ENCODE results near the gene DPF3.

DPF3 gene

GRCh38 chr14:72845683-72846082 is 48.2 kb downstream of the DPF3 start:
- no CpG with 5 or more reads among the region's 4 CpGs for WGBS (ENCODE audit: insufficient coverage, insufficient read length)

GRCh38 chr14:72845196-72845595 is 48.7 kb downstream of the DPF3 start:
- no peak for DNase-seq (ENCODE audit: low read depth, low spot score)

More at GRCh38 chr14:72845683-72846082, 48.2 kb downstream of the DPF3 start:
- peaks cover 1% of the 10 kb centered on the region; the same call in 1 of the 2 replicates for H3K4me1 ChIP-seq (ENCODE audit: control insufficient read depth, insufficient read depth, low read length)
- H3K9me3 ChIP-seq (ENCODE audit: control insufficient read depth, insufficient read depth, low read length), result no peaks in the 10 kb centered on the region
- H3K27ac ChIP-seq (ENCODE audit: low read length), result no peak overlapping the region
- no peaks in the 10 kb centered on the region for H3K36me3 ChIP-seq (ENCODE audit: control insufficient read depth, insufficient read depth, low read length)
- H3K27me3 ChIP-seq (ENCODE audit: control insufficient read depth, insufficient read depth, low read length), result no peaks in the 10 kb centered on the region
- no peak overlapping the region for H3K4me3 ChIP-seq (ENCODE audit: low read length)
- DNase-seq (ENCODE audit: low read depth, low spot score), result no peak

GRCh38 chr14:72844524-72844923 is 49.4 kb downstream of the DPF3 start:
- 100% methylated on average over 1 of the region's 3 CpGs for WGBS (ENCODE audit: insufficient coverage, insufficient read length)
- Histone ChIP-seq H3K27ac (ENCODE audit: low read length) (no peak overlapping the region), H3K9me3 (ENCODE audit: control insufficient read depth, insufficient read depth, low read length) (no peaks in the 10 kb centered on the region), H3K4me1 (ENCODE audit: control insufficient read depth, insufficient read depth, low read length) (no peaks in the 10 kb centered on the region), H3K4me3 (ENCODE audit: low read length) (no peak overlapping the region), H3K27me3 (ENCODE audit: control insufficient read depth, insufficient read depth, low read length) (no peaks in the 10 kb centered on the region), H3K36me3 (ENCODE audit: control insufficient read depth, insufficient read depth, low read length) (no peaks in the 10 kb centered on the region)
- DNase-seq (ENCODE audit: low read depth, low spot score), result no peak

More at GRCh38 chr14:72845196-72845595, 48.7 kb downstream of the DPF3 start:
- no peak overlapping the region for H3K4me3 ChIP-seq (ENCODE audit: low read length)
- no peaks in the 10 kb centered on the region for H3K9me3 ChIP-seq (ENCODE audit: control insufficient read depth, insufficient read depth, low read length)
- no peaks in the 10 kb centered on the region for H3K36me3 ChIP-seq (ENCODE audit: control insufficient read depth, insufficient read depth, low read length)
- no peaks in the 10 kb centered on the region for H3K27me3 ChIP-seq (ENCODE audit: control insufficient read depth, insufficient read depth, low read length)
- no CpG with 5 or more reads among the region's 4 CpGs for WGBS (ENCODE audit: insufficient coverage, insufficient read length)
- H3K27ac ChIP-seq (ENCODE audit: low read length), result no peak overlapping the region
- no peaks in the 10 kb centered on the region for H3K4me1 ChIP-seq (ENCODE audit: control insufficient read depth, insufficient read depth, low read length)

GRCh38 chr14:72839753-72840607 is 53.9 kb downstream of the DPF3 start:
- no peaks in the 10 kb centered on the region for H3K36me3 ChIP-seq (ENCODE audit: control insufficient read depth, insufficient read depth, low read length)
- no peak overlapping the region for H3K27ac ChIP-seq (ENCODE audit: low read length)
- no peaks in the 10 kb centered on the region for H3K27me3 ChIP-seq (ENCODE audit: control insufficient read depth, insufficient read depth, low read length)
- DNase-seq (ENCODE audit: low read depth, low spot score), result no peak
- no peak overlapping the region for H3K4me3 ChIP-seq (ENCODE audit: low read length)
- H3K4me1 ChIP-seq (ENCODE audit: control insufficient read depth, insufficient read depth, low read length), result no peaks in the 10 kb centered on the region
- H3K9me3 ChIP-seq (ENCODE audit: control insufficient read depth, insufficient read depth, low read length), result no peaks in the 10 kb centered on the region
- WGBS (ENCODE audit: insufficient coverage, insufficient read length), result no CpG with 5 or more reads among the region's 12 CpGs

- Histone ChIP-seq H3K9me3 (ENCODE audit: control insufficient read depth, insufficient read depth, low read length) (no peaks in the 10 kb centered on the region), H3K4me3 (ENCODE audit: low read length) (no peak overlapping the region), H3K4me1 (ENCODE audit: control insufficient read depth, insufficient read depth, low read length) (no peaks in the 10 kb centered on the region), H3K36me3 (ENCODE audit: control insufficient read depth, insufficient read depth, low read length) (no peaks in the 10 kb centered on the region), H3K27me3 (ENCODE audit: control insufficient read depth, insufficient read depth, low read length) (no peaks in the 10 kb centered on the region), H3K27ac (ENCODE audit: low read length) (no peak overlapping the region)
- no CpG with 5 or more reads among the region's 12 CpGs for WGBS (ENCODE audit: insufficient coverage, insufficient read length)
- no peak for DNase-seq (ENCODE audit: low read depth, low spot score)
These were observed 54.5 kb downstream of the DPF3 start for GRCh38 chr14:72839351-72839750.

- H3K27ac ChIP-seq (ENCODE audit: low read length), result no peak overlapping the region
- H3K4me1 ChIP-seq (ENCODE audit: control insufficient read depth, insufficient read depth, low read length), result no peaks in the 10 kb centered on the region
- H3K27me3 ChIP-seq (ENCODE audit: control insufficient read depth, insufficient read depth, low read length), result no peaks in the 10 kb centered on the region
- WGBS (ENCODE audit: insufficient coverage, insufficient read length), result no CpG with 5 or more reads among the region's 4 CpGs
- no peaks in the 10 kb centered on the region for H3K36me3 ChIP-seq (ENCODE audit: control insufficient read depth, insufficient read depth, low read length)
- H3K9me3 ChIP-seq (ENCODE audit: control insufficient read depth, insufficient read depth, low read length), result no peaks in the 10 kb centered on the region
- no peak overlapping the region for H3K4me3 ChIP-seq (ENCODE audit: low read length)
- DNase-seq (ENCODE audit: low read depth, low spot score), result no peak
These were observed 57.8 kb downstream of the DPF3 start for GRCh38 chr14:72836085-72836484.

GRCh38 chr14:72833174-72833573 is 60.7 kb downstream of the DPF3 start:
- H3K9me3 ChIP-seq (ENCODE audit: control insufficient read depth, insufficient read depth, low read length), result no peaks in the 10 kb centered on the region
- H3K36me3 ChIP-seq (ENCODE audit: control insufficient read depth, insufficient read depth, low read length), result no peaks in the 10 kb centered on the region
- no peak overlapping the region for H3K4me3 ChIP-seq (ENCODE audit: low read length)
- H3K27ac ChIP-seq (ENCODE audit: low read length), result no peak overlapping the region
- no peaks in the 10 kb centered on the region for H3K27me3 ChIP-seq (ENCODE audit: control insufficient read depth, insufficient read depth, low read length)
- no CpG with 5 or more reads among the region's 9 CpGs for WGBS (ENCODE audit: insufficient coverage, insufficient read length)
- DNase-seq (ENCODE audit: low read depth, low spot score), result no peak
- H3K4me1 ChIP-seq (ENCODE audit: control insufficient read depth, insufficient read depth, low read length), result no peaks in the 10 kb centered on the region; the same call in 1 of the 2 replicates

- Histone ChIP-seq H3K36me3 (ENCODE audit: control insufficient read depth, insufficient read depth, low read length) (no peaks in the 10 kb centered on the region), H3K4me3 (ENCODE audit: low read length) (no peak overlapping the region), H3K4me1 (ENCODE audit: control insufficient read depth, insufficient read depth, low read length) (no peaks in the 10 kb centered on the region; the same call in 1 of the 2 replicates), H3K9me3 (ENCODE audit: control insufficient read depth, insufficient read depth, low read length) (no peaks in the 10 kb centered on the region), H3K27me3 (ENCODE audit: control insufficient read depth, insufficient read depth, low read length) (no peaks in the 10 kb centered on the region), H3K27ac (ENCODE audit: low read length) (no peak overlapping the region)
- no peak for DNase-seq (ENCODE audit: low read depth, low spot score)
- no CpG with 5 or more reads among the region's 16 CpGs for WGBS (ENCODE audit: insufficient coverage, insufficient read length)
These were observed 62.9 kb downstream of the DPF3 start for GRCh38 chr14:72830786-72831594.

GRCh38 chr14:72830356-72830755 is 63.5 kb downstream of the DPF3 start:
- Histone ChIP-seq H3K4me1 (ENCODE audit: control insufficient read depth, insufficient read depth, low read length) (no peaks in the 10 kb centered on the region; the same call in 1 of the 2 replicates), H3K27ac (ENCODE audit: low read length) (no peak overlapping the region), H3K9me3 (ENCODE audit: control insufficient read depth, insufficient read depth, low read length) (no peaks in the 10 kb centered on the region), H3K4me3 (ENCODE audit: low read length) (no peak overlapping the region), H3K36me3 (ENCODE audit: control insufficient read depth, insufficient read depth, low read length) (no peaks in the 10 kb centered on the region), H3K27me3 (ENCODE audit: control insufficient read depth, insufficient read depth, low read length) (no peaks in the 10 kb centered on the region)
- no peak for DNase-seq (ENCODE audit: low read depth, low spot score)
- WGBS (ENCODE audit: insufficient coverage, insufficient read length), result no CpG with 5 or more reads among the region's 4 CpGs

GRCh38 chr14:72828604-72829003 is 65.3 kb downstream of the DPF3 start:
- Histone ChIP-seq H3K4me1 (ENCODE audit: control insufficient read depth, insufficient read depth, low read length) (no peaks in the 10 kb centered on the region; the same call in 1 of the 2 replicates), H3K36me3 (ENCODE audit: control insufficient read depth, insufficient read depth, low read length) (no peaks in the 10 kb centered on the region), H3K4me3 (ENCODE audit: low read length) (no peak overlapping the region), H3K27ac (ENCODE audit: low read length) (no peak overlapping the region), H3K27me3 (ENCODE audit: control insufficient read depth, insufficient read depth, low read length) (no peaks in the 10 kb centered on the region), H3K9me3 (ENCODE audit: control insufficient read depth, insufficient read depth, low read length) (no peaks in the 10 kb centered on the region)
- WGBS (ENCODE audit: insufficient coverage, insufficient read length), result no CpG with 5 or more reads among the region's 5 CpGs
- DNase-seq (ENCODE audit: low read depth, low spot score), result no peak
